Measurements from ENCODE around the gene CRLF1.

GRCh38 chr19:18649371-18650020, 42.9 kb upstream of the CRLF1 start:
- TF ChIP-seq CTCF (IDR thresholded peaks at IDR 0.05) (no peak), POLR2AphosphoS5 (IDR thresholded peaks at IDR 0.05) (peak in 1 of 2 donors; percentile 21), EP300 (IDR thresholded peaks at IDR 0.05) (no peak)

Measured in esophagus muscularis mucosa (tissue), 4 donors.